ENCODE measurements around the gene MELTF. TPM values are rescaled to one million over a fixed set of nuclear protein-coding genes. Genes with fewer than 3 reads are reported as not detected.
"Not testable (repeated sequence)": the region's sequence is repeated elsewhere in the genome, so short reads cannot be mapped to it uniquely, and the experiment has no call there.

Gene MELTF
- 100 to 1,000 TPM in 1 of 4 donors, 1 to 10 TPM in 3; 6.5 to 480 (median 8.4) TPM for polyA plus RNA-seq
- long read RNA-seq, donor 1, result 0 reads
- long read RNA-seq, donor 2, transcript MELTF-201 (16 exons, 3,963 nt), result major isoform, 13 of 22 reads
- long read RNA-seq, donor 2, partial matches to known transcripts, result 7 of 22 reads
- long read RNA-seq, donor 2, other reads (novel, unspliced or antisense), result 0 of 22 reads
- long read RNA-seq, donor 3, transcript MELTF-201 (16 exons, 3,963 nt), result major isoform, 5 of 45 reads
- long read RNA-seq, donor 3, partial matches to known transcripts, result 35 of 45 reads
- long read RNA-seq, donor 3, other reads (novel, unspliced or antisense), result 0 of 45 reads
- long read RNA-seq, donor 4, result 0 reads
- long read RNA-seq, donor 5, partial matches to known transcripts, result 0 of 3 reads
- long read RNA-seq, donor 5, other reads (novel, unspliced or antisense), result 0 of 3 reads
- long read RNA-seq, donor 6, transcript MELTF-202 (7 exons, 1,650 nt), result minor isoform, 7 of 62 reads
- long read RNA-seq, donor 6, transcript MELTF-201 (16 exons, 3,963 nt), result major isoform, 16 of 62 reads
- long read RNA-seq, donor 6, partial matches to known transcripts, result 38 of 62 reads
- long read RNA-seq, donor 6, other reads (novel, unspliced or antisense), result 0 of 62 reads
- long read RNA-seq, donor 7, result 0 reads
- long read RNA-seq, donor 8, result 0 reads
- long read RNA-seq, donor 9, partial matches to known transcripts, result 0 of 4 reads
- long read RNA-seq, donor 9, other reads (novel, unspliced or antisense), result 0 of 4 reads
- long read RNA-seq, donor 10, transcript MELTF-201 (16 exons, 3,963 nt), result major isoform, 5 of 8 reads
- long read RNA-seq, donor 10, partial matches to known transcripts, result 0 of 8 reads
- long read RNA-seq, donor 10, other reads (novel, unspliced or antisense), result 0 of 8 reads

GRCh38 chr3:197029511-197030167 is at the start of gene MELTF:
TSS of gene MELTF (minus strand) at chr3:197029817. CDS start at chr3:197029702, 115 bp downstream.
- 1 to 2% (median 1%) methylated on average over 49 to 60 of the region's 60 CpGs for WGBS, 3 donors
- H3K4me3 ChIP-seq (ENCODE audit: low read depth in 1 of 3, low read length in 3 of 3), result peak within 1 kb of the TSS; percentile 24 to 82 (median 53)

GRCh38 chr3:197076415-197076814 is 46.8 kb upstream of the MELTF start:
- no peak overlapping the region for H3K4me3 ChIP-seq (ENCODE audit: low read depth in 1 of 3, low read length in 3 of 3)
- H3K4me1 ChIP-seq (ENCODE audit: control insufficient read depth in 3 of 3, insufficient read depth in 2 of 3, low read depth in 1 of 3, low read length in 2 of 3), result no peaks in the 10 kb centered on the region
- no peaks in the 10 kb centered on the region for H3K27me3 ChIP-seq (ENCODE audit: control insufficient read depth in 3 of 3, insufficient read depth in 3 of 3, low read length in 3 of 3)
- FAIRE-seq, result no peak
- DNase-seq, result no peak
- WGBS, 3 donors, result 86 to 93% (median 91%) methylated on average over 4 of the region's 4 CpGs
- no peaks in the 10 kb centered on the region for H3K9me3 ChIP-seq (ENCODE audit: control insufficient read depth in 2 of 2, insufficient read depth in 1 of 2, low read depth in 1 of 2, low read length in 1 of 2)
- H3K36me3 ChIP-seq (ENCODE audit: control insufficient read depth in 3 of 3, insufficient read depth in 2 of 3, low read depth in 1 of 3, low read length in 3 of 3), result peaks cover 0 to 13% (median 0%) of the 10 kb centered on the region in 3 donors
- no peak overlapping the region for H3K27ac ChIP-seq (ENCODE audit: low read depth in 1 of 3, low read length in 2 of 3)

More at GRCh38 chr3:197029511-197030167, at the start of gene MELTF:
- Histone ChIP-seq H3K27me3 (ENCODE audit: control insufficient read depth in 3 of 3, insufficient read depth in 3 of 3, low read length in 3 of 3) (peaks cover 0 to 2% (median 0%) of the 10 kb centered on the region in 3 donors), H3K27ac (ENCODE audit: low read depth in 1 of 3, low read length in 2 of 3) (peak within 1 kb of the TSS in 2 of 3 donors; percentile 21 to 84), H3K36me3 (ENCODE audit: control insufficient read depth in 3 of 3, insufficient read depth in 2 of 3, low read depth in 1 of 3, low read length in 3 of 3) (peaks cover 0 to 41% (median 0%) of the 10 kb centered on the region in 3 donors), H3K4me1 (ENCODE audit: control insufficient read depth in 3 of 3, insufficient read depth in 2 of 3, low read depth in 1 of 3, low read length in 2 of 3) (peaks cover 0 to 24% (median 3%) of the 10 kb centered on the region in 3 donors), H3K9me3 (ENCODE audit: control insufficient read depth in 2 of 2, insufficient read depth in 1 of 2, low read depth in 1 of 2, low read length in 1 of 2) (peaks cover 0 to 4% of the 10 kb centered on the region in 2 donors)
- no peak for FAIRE-seq
- peak; percentile 65 to 88 for DNase-seq

GRCh38 chr3:197068077-197068476 is 38.5 kb upstream of the MELTF start:
- Histone ChIP-seq H3K9me3 (ENCODE audit: control insufficient read depth in 2 of 2, insufficient read depth in 1 of 2, low read depth in 1 of 2, low read length in 1 of 2) (no peaks in the 10 kb centered on the region), H3K27ac (ENCODE audit: low read depth in 1 of 3, low read length in 2 of 3) (no peak overlapping the region), H3K4me3 (ENCODE audit: low read depth in 1 of 3, low read length in 3 of 3) (no peak overlapping the region), H3K36me3 (ENCODE audit: control insufficient read depth in 3 of 3, insufficient read depth in 2 of 3, low read depth in 1 of 3, low read length in 3 of 3) (peaks cover 0 to 13% (median 3%) of the 10 kb centered on the region in 3 donors), H3K27me3 (ENCODE audit: control insufficient read depth in 3 of 3, insufficient read depth in 3 of 3, low read length in 3 of 3) (no peaks in the 10 kb centered on the region), H3K4me1 (ENCODE audit: control insufficient read depth in 3 of 3, insufficient read depth in 2 of 3, low read depth in 1 of 3, low read length in 2 of 3) (no peaks in the 10 kb centered on the region)
- no peak for FAIRE-seq
- no peak for DNase-seq
- 93 to 95% (median 94%) methylated on average over 1 of the region's 1 CpG for WGBS, 3 donors

GRCh38 chr3:197064771-197065170 is 35.2 kb upstream of the MELTF start:
- FAIRE-seq (no peak), DNase-seq (peak in 1 of 2 donors; percentile 4)
- Histone ChIP-seq H3K9me3 (ENCODE audit: control insufficient read depth in 2 of 2, insufficient read depth in 1 of 2, low read depth in 1 of 2, low read length in 1 of 2) (no peaks in the 10 kb centered on the region), H3K4me1 (ENCODE audit: control insufficient read depth in 3 of 3, insufficient read depth in 2 of 3, low read depth in 1 of 3, low read length in 2 of 3) (no peaks in the 10 kb centered on the region), H3K4me3 (ENCODE audit: low read depth in 1 of 3, low read length in 3 of 3) (no peak overlapping the region), H3K27ac (ENCODE audit: low read depth in 1 of 3, low read length in 2 of 3) (no peak overlapping the region), H3K27me3 (ENCODE audit: control insufficient read depth in 3 of 3, insufficient read depth in 3 of 3, low read length in 3 of 3) (no peaks in the 10 kb centered on the region), H3K36me3 (ENCODE audit: control insufficient read depth in 3 of 3, insufficient read depth in 2 of 3, low read depth in 1 of 3, low read length in 3 of 3) (peaks cover 0 to 16% (median 6%) of the 10 kb centered on the region in 3 donors)
- 52 to 67% (median 64%) methylated on average over 1 of the region's 1 CpG for WGBS, 3 donors

- no peaks in the 10 kb centered on the region for H3K27me3 ChIP-seq (ENCODE audit: control insufficient read depth in 3 of 3, insufficient read depth in 3 of 3, low read length in 3 of 3)
- no peak for FAIRE-seq
- no peak for DNase-seq
- no peaks in the 10 kb centered on the region for H3K9me3 ChIP-seq (ENCODE audit: control insufficient read depth in 2 of 2, insufficient read depth in 1 of 2, low read depth in 1 of 2, low read length in 1 of 2)
- H3K4me3 ChIP-seq (ENCODE audit: low read depth in 1 of 3, low read length in 3 of 3), result no peak overlapping the region
- H3K36me3 ChIP-seq (ENCODE audit: control insufficient read depth in 3 of 3, insufficient read depth in 2 of 3, low read depth in 1 of 3, low read length in 3 of 3), result peaks cover 6 to 25% (median 7%) of the 10 kb centered on the region in 3 donors
- 82 to 93% (median 86%) methylated on average over 4 of the region's 4 CpGs for WGBS, 3 donors
- no peaks in the 10 kb centered on the region for H3K4me1 ChIP-seq (ENCODE audit: control insufficient read depth in 3 of 3, insufficient read depth in 2 of 3, low read depth in 1 of 3, low read length in 2 of 3)
- H3K27ac ChIP-seq (ENCODE audit: low read depth in 1 of 3, low read length in 2 of 3), result no peak overlapping the region
Observed at GRCh38 chr3:197062446-197062845, 32.8 kb upstream of the MELTF start.

DNA sequence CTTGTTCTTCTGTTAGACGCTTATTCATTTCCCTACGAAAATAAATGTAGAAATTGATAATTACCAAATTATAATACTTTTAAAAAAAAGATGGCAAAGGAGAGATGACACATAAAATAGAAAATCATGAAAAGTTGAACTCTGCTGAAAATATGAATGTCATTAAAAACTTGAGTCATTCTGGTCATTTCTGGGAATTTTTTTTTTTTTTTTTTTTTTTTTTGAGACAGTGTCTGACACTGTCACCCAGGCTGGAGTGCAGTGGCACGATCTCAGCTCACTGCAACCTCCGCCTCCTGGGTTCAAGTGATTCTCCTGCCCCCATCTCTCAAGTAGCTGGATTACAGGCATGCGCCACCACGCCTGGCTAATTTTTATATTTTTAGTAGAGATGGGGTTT is 22.0 kb upstream of the MELTF start:
- not testable (repeated sequence) for FAIRE-seq; H3K27me3 ChIP-seq (ENCODE audit: control insufficient read depth in 3 of 3, insufficient read depth in 3 of 3, low read length in 3 of 3); H3K9me3 ChIP-seq (ENCODE audit: control insufficient read depth in 2 of 2, insufficient read depth in 1 of 2, low read depth in 1 of 2, low read length in 1 of 2); H3K4me1 ChIP-seq (ENCODE audit: control insufficient read depth in 3 of 3, insufficient read depth in 2 of 3, low read depth in 1 of 3, low read length in 2 of 3); DNase-seq; H3K27ac ChIP-seq (ENCODE audit: low read depth in 1 of 3, low read length in 2 of 3); H3K4me3 ChIP-seq (ENCODE audit: low read depth in 1 of 3, low read length in 3 of 3)
- WGBS, 3 donors, result 87 to 94% (median 89%) methylated on average over 6 of the region's 6 CpGs
- H3K36me3 ChIP-seq (ENCODE audit: control insufficient read depth in 3 of 3, insufficient read depth in 2 of 3, low read depth in 1 of 3, low read length in 3 of 3), result peaks cover 3 to 47% (median 7%) of the 10 kb centered on the region in 3 donors

GRCh38 chr3:197050511-197050910 is 20.9 kb upstream of the MELTF start:
- FAIRE-seq (no peak), DNase-seq (no peak)
- no peak overlapping the region for H3K27ac ChIP-seq (ENCODE audit: low read depth in 1 of 3, low read length in 2 of 3)
- H3K36me3 ChIP-seq (ENCODE audit: control insufficient read depth in 3 of 3, insufficient read depth in 2 of 3, low read depth in 1 of 3, low read length in 3 of 3), result peaks cover 6 to 45% (median 8%) of the 10 kb centered on the region in 3 donors
- 70 to 83% (median 82%) methylated on average over 2 of the region's 2 CpGs for WGBS, 3 donors
- no peak overlapping the region for H3K4me3 ChIP-seq (ENCODE audit: low read depth in 1 of 3, low read length in 3 of 3)
- H3K4me1 ChIP-seq (ENCODE audit: control insufficient read depth in 3 of 3, insufficient read depth in 2 of 3, low read depth in 1 of 3, low read length in 2 of 3), result no peaks in the 10 kb centered on the region
- H3K27me3 ChIP-seq (ENCODE audit: control insufficient read depth in 3 of 3, insufficient read depth in 3 of 3, low read length in 3 of 3), result no peaks in the 10 kb centered on the region
- no peaks in the 10 kb centered on the region for H3K9me3 ChIP-seq (ENCODE audit: control insufficient read depth in 2 of 2, insufficient read depth in 1 of 2, low read depth in 1 of 2, low read length in 1 of 2)

DNA sequence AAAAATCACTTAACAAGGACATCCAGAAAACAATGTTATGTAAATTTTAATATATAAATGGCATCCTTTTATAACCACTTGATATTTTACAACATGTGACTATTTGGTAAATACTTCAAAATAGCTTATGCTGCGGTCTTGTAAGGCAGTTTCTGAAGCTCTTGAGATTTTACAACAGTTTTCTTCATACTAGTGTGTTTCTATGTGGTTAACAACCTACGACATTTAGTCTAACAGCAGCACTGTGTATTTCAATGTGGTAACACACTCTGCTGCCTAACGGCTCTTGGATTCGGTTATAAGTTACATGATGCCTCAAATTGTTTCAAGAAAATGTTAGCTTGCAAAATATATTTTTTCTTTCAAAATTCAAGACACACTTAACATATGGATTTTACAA is 12.9 kb upstream of the MELTF start:
- H3K27ac ChIP-seq (ENCODE audit: low read depth in 1 of 3, low read length in 2 of 3), result no peak overlapping the region
- peaks cover 6 to 12% (median 10%) of the 10 kb centered on the region in 3 donors for H3K36me3 ChIP-seq (ENCODE audit: control insufficient read depth in 3 of 3, insufficient read depth in 2 of 3, low read depth in 1 of 3, low read length in 3 of 3)
- no peak overlapping the region for H3K4me3 ChIP-seq (ENCODE audit: low read depth in 1 of 3, low read length in 3 of 3)
- H3K4me1 ChIP-seq (ENCODE audit: control insufficient read depth in 3 of 3, insufficient read depth in 2 of 3, low read depth in 1 of 3, low read length in 2 of 3), result no peaks in the 10 kb centered on the region
- no peaks in the 10 kb centered on the region for H3K9me3 ChIP-seq (ENCODE audit: control insufficient read depth in 2 of 2, insufficient read depth in 1 of 2, low read depth in 1 of 2, low read length in 1 of 2)
- H3K27me3 ChIP-seq (ENCODE audit: control insufficient read depth in 3 of 3, insufficient read depth in 3 of 3, low read length in 3 of 3), result no peaks in the 10 kb centered on the region
- FAIRE-seq (no peak), DNase-seq (no peak)
- 95 to 97% (median 97%) methylated on average over 4 of the region's 4 CpGs for WGBS, 3 donors

All from small intestine (tissue), 16 donors.